ENCODE data around the gene ANKRD26. TPM values are rescaled to one million over a fixed set of nuclear protein-coding genes. Genes with fewer than 3 reads are reported as not detected.

The ANKRD26 gene
- total and polyA plus RNA-seq, 8 donors = 6.6 to 23.4 (median 16.8) TPM

GRCh38 chr10:26970667-26971066 lies 129.6 kb downstream of the ANKRD26 start:
- intact Hi-C loops (cut with DNase I) = no loop called here
- Histone ChIP-seq H3K27me3 (no peaks in the 10 kb centered on the region), H3K4me3 (no peak overlapping the region), H3K4me1 (no peaks in the 10 kb centered on the region), H3K27ac (no peak overlapping the region), H3K9me3 (no peaks in the 10 kb centered on the region), H3K36me3 (no peaks in the 10 kb centered on the region)
- ATAC-seq = no peak
- DNase-seq = no peak
- TF ChIP-seq CTCF (IDR thresholded peaks at IDR 0.05) = no peak

GRCh38 chr10:26969145-26969926 lies 131.0 kb downstream of the ANKRD26 start:
- H3K4me1 ChIP-seq = no peaks in the 10 kb centered on the region
- no peak overlapping the region for H3K4me3 ChIP-seq
- no peak for ATAC-seq
- H3K27ac ChIP-seq = no peak overlapping the region
- no peaks in the 10 kb centered on the region for H3K9me3 ChIP-seq
- H3K36me3 ChIP-seq = no peaks in the 10 kb centered on the region
- intact Hi-C loops (cut with DNase I) = no loop called here
- DNase-seq = no peak
- no peak for TF ChIP-seq CTCF (IDR thresholded peaks at IDR 0.05)
- no peaks in the 10 kb centered on the region for H3K27me3 ChIP-seq

- intact Hi-C loops (cut with DNase I) = no loop called here
- no peak overlapping the region for H3K4me3 ChIP-seq
- no peak for TF ChIP-seq CTCF (IDR thresholded peaks at IDR 0.05)
- no peak overlapping the region for H3K27ac ChIP-seq
- no peaks in the 10 kb centered on the region for H3K27me3 ChIP-seq
- no peaks in the 10 kb centered on the region for H3K9me3 ChIP-seq
- DNase-seq = no peak
- ATAC-seq = no peak
- H3K4me1 ChIP-seq = no peaks in the 10 kb centered on the region
- no peaks in the 10 kb centered on the region for H3K36me3 ChIP-seq
These were observed 137.5 kb downstream of the ANKRD26 start for GRCh38 chr10:26962835-26963234.

- H3K4me1 ChIP-seq = no peaks in the 10 kb centered on the region
- no peak for TF ChIP-seq CTCF (IDR thresholded peaks at IDR 0.05)
- no peak overlapping the region for H3K4me3 ChIP-seq
- no peaks in the 10 kb centered on the region for H3K27me3 ChIP-seq
- intact Hi-C loops (cut with DNase I) = no loop called here
- DNase-seq (no peak), ATAC-seq (no peak)
- H3K36me3 ChIP-seq = no peaks in the 10 kb centered on the region
- H3K9me3 ChIP-seq = no peaks in the 10 kb centered on the region
- H3K27ac ChIP-seq = no peak overlapping the region
These were observed 140.0 kb downstream of the ANKRD26 start for GRCh38 chr10:26960308-26960707.

- Histone ChIP-seq H3K9me3 (no peaks in the 10 kb centered on the region), H3K27ac (no peak overlapping the region), H3K27me3 (no peaks in the 10 kb centered on the region), H3K4me1 (no peaks in the 10 kb centered on the region), H3K36me3 (no peaks in the 10 kb centered on the region), H3K4me3 (no peak overlapping the region)
- intact Hi-C loops (cut with DNase I) = no loop called here
- ATAC-seq (no peak), DNase-seq (no peak)
- TF ChIP-seq CTCF (IDR thresholded peaks at IDR 0.05) = no peak
These were observed 140.5 kb downstream of the ANKRD26 start for GRCh38 chr10:26959841-26960240.

Other genes starting within 250 kb of the ANKRD26 start
- 10 to 100 TPM; 46.8 to 59.7 TPM for gene ABI1, start 239.5 kb downstream of the ANKRD26 start, total RNA-seq
- gene ABI1, start 239.5 kb downstream of the ANKRD26 start, polyA plus RNA-seq (ENCODE audit: insufficient read length in 6 of 6) = 10 to 100 TPM; 59.5 to 71.6 (median 66.2) TPM
- 100 to 1,000 TPM; 100 to 103 TPM for gene YME1L1, start 53.9 kb upstream of the ANKRD26 start, total RNA-seq
- gene YME1L1, start 53.9 kb upstream of the ANKRD26 start, polyA plus RNA-seq (ENCODE audit: insufficient read length in 6 of 6) = 100 to 1,000 TPM; 102 to 117 (median 105) TPM
- gene MASTL, start 54.9 kb upstream of the ANKRD26 start, total RNA-seq = 10 to 100 TPM in 1 of 2 donors, 1 to 10 TPM in 1; 7.1 to 10.3 TPM
- gene MASTL, start 54.9 kb upstream of the ANKRD26 start, polyA plus RNA-seq (ENCODE audit: insufficient read length in 6 of 6) = 10 to 100 TPM in 5 of 6 donors, 1 to 10 TPM in 1; 9.1 to 18.1 (median 14.9) TPM
- gene ACBD5, start 140.3 kb upstream of the ANKRD26 start, total RNA-seq = 10 to 100 TPM; 25.6 to 26.3 TPM
- gene ACBD5, start 140.3 kb upstream of the ANKRD26 start, polyA plus RNA-seq (ENCODE audit: insufficient read length in 6 of 6) = 10 to 100 TPM; 22.7 to 25.8 (median 23.4) TPM